ENCODE results near the gene IGFBP2. TPM values are rescaled to one million over a fixed set of nuclear protein-coding genes. Genes with fewer than 3 reads are reported as not detected.
A peak's percentile ranks its signal among the peaks of the same experiment; 100 is the strongest.

The IGFBP2 gene
- total RNA-seq, 1 donor: 1.1 TPM

- H3K4me3 ChIP-seq (ENCODE audit: low read depth, low read length): peak overlapping the region; percentile 68
- DNase-seq (ENCODE audit: low read depth): peak; percentile 52
- TF ChIP-seq CTCF (IDR thresholded peaks at IDR 0.05; ENCODE audit: insufficient read depth, low read length): no peak
Observed at GRCh38 chr2:216692636-216693413, 59.6 kb downstream of the IGFBP2 start.

- no peak for TF ChIP-seq CTCF (IDR thresholded peaks at IDR 0.05; ENCODE audit: insufficient read depth, low read length)
- DNase-seq (ENCODE audit: low read depth): no peak
- H3K4me3 ChIP-seq (ENCODE audit: low read depth, low read length): peak overlapping the region; percentile 68
Observed at GRCh38 chr2:216693414-216694080, 60.3 kb downstream of the IGFBP2 start.

GRCh38 chr2:216694082-216694825 is 61.0 kb downstream of the IGFBP2 start:
- peak; percentile 24 for DNase-seq (ENCODE audit: low read depth)
- TF ChIP-seq CTCF (IDR thresholded peaks at IDR 0.05; ENCODE audit: insufficient read depth, low read length): no peak
- H3K4me3 ChIP-seq (ENCODE audit: low read depth, low read length): peak overlapping the region; percentile 68

- TF ChIP-seq CTCF (IDR thresholded peaks at IDR 0.05; ENCODE audit: insufficient read depth, low read length): no peak
- H3K4me3 ChIP-seq (ENCODE audit: low read depth, low read length): peak overlapping the region; percentile 68
- no peak for DNase-seq (ENCODE audit: low read depth)
Observed at GRCh38 chr2:216694826-216695217, 61.6 kb downstream of the IGFBP2 start.

- DNase-seq (ENCODE audit: low read depth): peak; percentile 84
- TF ChIP-seq CTCF (IDR thresholded peaks at IDR 0.05; ENCODE audit: insufficient read depth, low read length): peak; percentile 9
- peak within 1 kb of the TSS; percentile 68 for H3K4me3 ChIP-seq (ENCODE audit: low read depth, low read length)
Observed at GRCh38 chr2:216695401-216695821, 62.2 kb downstream of the IGFBP2 start, which contains the start of gene IGFBP5. IGFBP5 (minus strand) TSS chr2:216695549; CDS start chr2:216694775, 774 bp downstream.

GRCh38 chr2:216696321-216696720 is 63.1 kb downstream of the IGFBP2 start:
- H3K4me3 ChIP-seq (ENCODE audit: low read depth, low read length): no peak overlapping the region
- TF ChIP-seq CTCF (IDR thresholded peaks at IDR 0.05; ENCODE audit: insufficient read depth, low read length): no peak
- no peak for DNase-seq (ENCODE audit: low read depth)
